ENCODE results near the gene LHX2.

Gene LHX2

GRCh38 chr9:124038790-124039633, 27.4 kb downstream of the LHX2 start:
- no peak overlapping the region for H3K4me3 ChIP-seq (replicated peaks in 1 of 2; ENCODE audit: low read depth in 2 of 2, low read length in 2 of 2)
- DNase-seq (ENCODE audit: low read depth in 2 of 2) = no peak
- TF ChIP-seq CTCF (IDR thresholded peaks at IDR 0.05; ENCODE audit: low read depth, low read length) = peak; percentile 9

GRCh38 chr9:124040186-124040931, 28.8 kb downstream of the LHX2 start:
- TF ChIP-seq CTCF (IDR thresholded peaks at IDR 0.05; ENCODE audit: low read depth, low read length) = no peak
- H3K4me3 ChIP-seq (replicated peaks in 1 of 2; ENCODE audit: low read depth in 2 of 2, low read length in 2 of 2) = peak overlapping the region; percentile 30 to 52
- DNase-seq (ENCODE audit: low read depth in 2 of 2) = peak; percentile 30 to 73

- DNase-seq (ENCODE audit: low read depth in 2 of 2) = peak; percentile 31 to 32
- peak; percentile 70 for TF ChIP-seq CTCF (IDR thresholded peaks at IDR 0.05; ENCODE audit: low read depth, low read length)
- H3K4me3 ChIP-seq (replicated peaks in 1 of 2; ENCODE audit: low read depth in 2 of 2, low read length in 2 of 2) = peak overlapping the region; percentile 42 to 52
These were observed 29.6 kb downstream of the LHX2 start for GRCh38 chr9:124040935-124041816.

- no peak for TF ChIP-seq CTCF (IDR thresholded peaks at IDR 0.05; ENCODE audit: low read depth, low read length)
- DNase-seq (ENCODE audit: low read depth in 2 of 2) = no peak
- no peak overlapping the region for H3K4me3 ChIP-seq (replicated peaks in 1 of 2; ENCODE audit: low read depth in 2 of 2, low read length in 2 of 2)
These were observed 30.2 kb downstream of the LHX2 start for GRCh38 chr9:124041817-124042116.

GRCh38 chr9:124042201-124042721, 30.7 kb downstream of the LHX2 start:
- H3K4me3 ChIP-seq (replicated peaks in 1 of 2; ENCODE audit: low read depth in 2 of 2, low read length in 2 of 2) = no peak overlapping the region
- DNase-seq (ENCODE audit: low read depth in 2 of 2) = no peak
- no peak for TF ChIP-seq CTCF (IDR thresholded peaks at IDR 0.05; ENCODE audit: low read depth, low read length)

- DNase-seq (ENCODE audit: low read depth in 2 of 2) = no peak
- no peak overlapping the region for H3K4me3 ChIP-seq (replicated peaks in 1 of 2; ENCODE audit: low read depth in 2 of 2, low read length in 2 of 2)
- TF ChIP-seq CTCF (IDR thresholded peaks at IDR 0.05; ENCODE audit: low read depth, low read length) = no peak
These were observed 32.9 kb downstream of the LHX2 start for GRCh38 chr9:124044448-124044847.

Measured in cardiac fibroblast (primary cell).